ENCODE results near the gene PLB1. TPM values are rescaled to one million over a fixed set of nuclear protein-coding genes. Genes with fewer than 3 reads are reported as not detected.

PLB1 gene
- total and polyA plus RNA-seq, 9 of the 15 experiments (the other 6 are each of a cell fraction or from before 2014, with no cell fraction given) = 0.01 to 0.09 (median 0.07) TPM; not detected in 2

GRCh38 chr2:28449488-28450395 is 46.1 kb upstream of the PLB1 start (continued):
- TF ChIP-seq ARID4B (CRISPR knock-in tag; IDR thresholded peaks at IDR 0.05) (no peak), STAG1 (CRISPR knock-in tag; IDR thresholded peaks at IDR 0.05; ENCODE audit: borderline replicate concordance) (no peak), MCM3 (IDR thresholded peaks at IDR 0.05) (no peak), HOMEZ (CRISPR knock-in tag; IDR thresholded peaks at IDR 0.05) (no peak), HMGXB4 (CRISPR knock-in tag; IDR thresholded peaks at IDR 0.05) (no peak), SFPQ (IDR thresholded peaks at IDR 0.05; ENCODE audit: low read depth, low read length) (no peak), ATF3 (IDR thresholded peaks at IDR 0.05) (peak; percentile 99), ATF3 (CRISPR knock-in tag; conservative IDR thresholded peaks at IDR 0.05) (no peak), RBBP5 (IDR thresholded peaks at IDR 0.05; ENCODE audit: borderline replicate concordance, insufficient read depth, low read length, poor library complexity, severe bottlenecking) (no peak), RB1 (IDR thresholded peaks at IDR 0.05; ENCODE audit: low read depth) (no peak), IRF1 (CRISPR knock-in tag; IDR thresholded peaks at IDR 0.05; ENCODE audit: borderline replicate concordance) (no peak), ZBED1 (IDR thresholded peaks at IDR 0.05) (no peak)

Measured in K562 (cell line).